T47D (cell line): Measurements from ENCODE around the gene ST6GALNAC2.
A peak's percentile ranks its signal among the peaks of the same experiment; 100 is the strongest.
"Not testable (repeated sequence)": the region's sequence is repeated elsewhere in the genome, so short reads cannot be mapped to it uniquely, and the experiment has no call there.

Experiments used
- DNase-seq, 2 experiments: peaks; one replicate each; pipeline versions ENCODE4 v3.0.0 to v3.0.0-alpha.2; 2011 to 2012; ENCODE audit warnings: low read depth in 1 of 2, low spot score in 1 of 2
- JUND ChIP-seq: IDR thresholded peaks from 2 replicates; pipeline ENCODE4 v1.6.1; 2012; ENCODE audit warnings: low read depth
- in situ Hi-C: cut with HindIII; loops from 2 replicates; pipeline ENCODE4 v1.10.0; 2016; ENCODE audit warnings: low sequenced_read_pairs, low pct_unique_long_range_greater_than_20kb

Gene ST6GALNAC2

GRCh38 chr17:76572201-76572910 is 13.3 kb downstream of the ST6GALNAC2 start:
- DNase-seq = no peak

GRCh38 chr17:76570877-76571471 is 14.7 kb downstream of the ST6GALNAC2 start:
- no peak for TF ChIP-seq JUND
- in situ Hi-C loops = no loop called here
- no peak for DNase-seq

More at GRCh38 chr17:76572201-76572910, 13.3 kb downstream of the ST6GALNAC2 start:
- in situ Hi-C loops = no loop called here
- TF ChIP-seq JUND = no peak

- in situ Hi-C loops = no loop called here
- no peak for DNase-seq
- no peak for TF ChIP-seq JUND
Observed at GRCh38 chr17:76570457-76570856, 15.2 kb downstream of the ST6GALNAC2 start.

- TF ChIP-seq JUND = no peak
- in situ Hi-C loops = no loop called here
- DNase-seq = no peak
Observed at GRCh38 chr17:76569607-76570279, 15.9 kb downstream of the ST6GALNAC2 start.

GRCh38 chr17:76568811-76569221 is 16.8 kb downstream of the ST6GALNAC2 start:
- in situ Hi-C loops = no loop called here
- TF ChIP-seq JUND = no peak
- DNase-seq = no peak

GRCh38 chr17:76567634-76568432 is 17.8 kb downstream of the ST6GALNAC2 start:
- in situ Hi-C loops = no loop called here
- peak; percentile 41 to 63 for DNase-seq
- TF ChIP-seq JUND = no peak

GRCh38 chr17:76566988-76567431 is 18.6 kb downstream of the ST6GALNAC2 start:
- in situ Hi-C loops = no loop called here
- TF ChIP-seq JUND = no peak
- DNase-seq = peak; percentile 42 to 47

GRCh38 chr17:76566613-76566943 is 19.1 kb downstream of the ST6GALNAC2 start:
- TF ChIP-seq JUND = no peak

GRCh38 chr17:76565728-76566612 is 19.7 kb downstream of the ST6GALNAC2 start:
- in situ Hi-C loops = no loop called here
- TF ChIP-seq JUND = no peak

More at GRCh38 chr17:76566613-76566943, 19.1 kb downstream of the ST6GALNAC2 start:
- in situ Hi-C loops = no loop called here
- no peak for DNase-seq

GRCh38 chr17:76564991-76565727 is 20.5 kb downstream of the ST6GALNAC2 start:
- in situ Hi-C loops, DNase-seq: not testable (repeated sequence)

More at GRCh38 chr17:76565728-76566612, 19.7 kb downstream of the ST6GALNAC2 start:
- no peak for DNase-seq

- DNase-seq, in situ Hi-C loops: not testable (repeated sequence)
Observed at GRCh38 chr17:76563359-76563758, 22.3 kb downstream of the ST6GALNAC2 start.
